HepG2 (cell line): ENCODE results near the gene C18orf63. TPM values are rescaled to one million over a fixed set of nuclear protein-coding genes. Genes with fewer than 3 reads are reported as not detected.

ENCODE experiments used
- ATAC-seq: fragments of 200-7000 bp; cut with Tn5 transposase; 3 replicates; pipeline ENCODE4 v1.9.1; 2020; ENCODE audit warnings: mild to moderate bottlenecking, moderate library complexity
- BruUV-seq: library from RNA; stranded (reverse); fragments of 400-500 nt; replicated peaks from 2 replicates; lab custom pipeline; 2021; lab: Mats Ljungman, UMichigan
- CTCF ChIA-PET: fragments of 300-600 bp; formaldehyde crosslinking; extraction: SDS; loops from one replicate; lab custom pipeline; 2021; ENCODE audit warnings: low total read pairs, inconsistent platforms, low intra/inter-chr PET ratio; lab: Yijun Ruan, JAX
- POLR2A ChIA-PET: fragments of 350-600 bp; sonication (Branson Sonifier 250); formaldehyde crosslinking; loops from one replicate; lab custom pipeline; 2020; ENCODE audit warnings: antibody characterized with exemption, inconsistent platforms; lab: Yijun Ruan, JAX
- DNase-seq: peaks from one replicate; pipeline ENCODE4 v3.0.0-alpha.2; 2015; ENCODE audit warnings: low spot score
- FAIRE-seq: peaks from 3 replicates; lab custom pipeline; 2011; peaks lifted over from hg19 to GRCh38; lab: Jason Lieb, UNC
- H2AFZ ChIP-seq: one replicate; pipeline ENCODE4 v1.6.1; 2011; ENCODE audit warnings: low read length, inconsistent platforms
- H3K27ac ChIP-seq: fragments of 300-600 bp; 3 replicates; pipeline ENCODE4 v1.8.0; 2011; ENCODE audit warnings: mixed run types, mild to moderate bottlenecking, mixed read lengths, low read length, inconsistent platforms; ENCODE audit not compliant: insufficient read depth; ENCODE audit errors: extremely low read length
- H3K27me3 ChIP-seq, 2 experiments: fragments of 200-600 bp in 1 of 2; 2 replicates in 1 of 2; 3 replicates in 1 of 2; pipeline versions ENCODE4 v1.6.0 to v1.8.0; 2011; ENCODE audit warnings: low read length in 2 of 2, mild to moderate bottlenecking in 2 of 2, moderate library complexity in 2 of 2, inconsistent platforms in 1 of 2; ENCODE audit not compliant: insufficient read depth in 2 of 2, control insufficient read depth in 1 of 2
- H3K36me3 ChIP-seq, 2 experiments: fragments of 200-600 bp in 1 of 2; replicated peaks in 1 of 2; 2 replicates in 1 of 2; 3 replicates in 1 of 2; pipeline versions ENCODE4 v1.5.1 to v1.8.0; 2011; ENCODE audit warnings: low read length in 2 of 2, inconsistent platforms in 1 of 2; ENCODE audit not compliant: insufficient read depth in 2 of 2, control insufficient read depth in 1 of 2
- H3K4me1 ChIP-seq: 2 replicates; pipeline ENCODE4 v1.5.1; 2012; ENCODE audit warnings: low read length, inconsistent platforms; ENCODE audit not compliant: insufficient read depth
- H3K4me2 ChIP-seq: 2 replicates; pipeline ENCODE4 v1.6.0; 2011; ENCODE audit warnings: low read depth, low read length, inconsistent platforms
- H3K4me3 ChIP-seq, 3 experiments: fragments of 200-600 bp in 1 of 3; sonication (generic), shearing (Covaris generic) in 1 of 3; replicated peaks in 1 of 3; 2 replicates each; pipeline ENCODE4 v1.5.1; 2011 to 2016; ENCODE audit warnings: low read length in 3 of 3, inconsistent platforms in 2 of 3, low read depth in 2 of 3, mild to moderate bottlenecking in 2 of 3, control low read depth in 1 of 3, mixed read lengths in 1 of 3; ENCODE audit not compliant: insufficient read depth in 1 of 3
- H3K79me2 ChIP-seq: one replicate; pipeline ENCODE4 v1.6.1; 2011; ENCODE audit warnings: low read length, inconsistent platforms; ENCODE audit not compliant: insufficient read depth
- H3K9ac ChIP-seq: 2 replicates; pipeline ENCODE4 v1.6.0; 2011; ENCODE audit warnings: mild to moderate bottlenecking, low read depth, low read length, inconsistent platforms; ENCODE audit not compliant: insufficient read depth
- H3K9me3 ChIP-seq: 2 replicates; pipeline ENCODE4 v1.5.1; 2012; ENCODE audit warnings: mild to moderate bottlenecking, low read length
- H4K20me1 ChIP-seq: 2 replicates; pipeline ENCODE4 v1.6.0; 2011; ENCODE audit warnings: inconsistent platforms, mild to moderate bottlenecking, low read length, moderate library complexity; ENCODE audit not compliant: insufficient read depth
- IRF2 ChIP-seq: IDR thresholded peaks from 2 replicates; pipeline ENCODE4 v1.6.1; 2018; ENCODE audit warnings: missing genetic modification reagents, missing compliant biosample characterization
- MIXL1 ChIP-seq: IDR thresholded peaks from 2 replicates; pipeline ENCODE4 v1.6.1; 2016
- NR2F1 ChIP-seq, 2 experiments: fragments of 450-650 bp in 1 of 2; formaldehyde crosslinking in 1 of 2; IDR thresholded peaks; 2 replicates each; pipeline versions ENCODE4 v1.5.0 to v1.6.1; 2016 to 2020; ENCODE audit warnings: mild to moderate bottlenecking in 1 of 2, missing compliant biosample characterization in 1 of 2, missing genetic modification reagents in 1 of 2, moderate library complexity in 1 of 2
- NRL ChIP-seq: sonication (generic); formaldehyde crosslinking; IDR thresholded peaks from 2 replicates; pipeline ENCODE4 v1.5.0; 2020; ENCODE audit warnings: missing genetic modification reagents, mild to moderate bottlenecking, moderate library complexity, borderline replicate concordance
- PHB2 ChIP-seq: fragments of 450-650 bp; IDR thresholded peaks from 2 replicates; pipeline ENCODE4 v1.6.1; 2018; ENCODE audit not compliant: partially characterized antibody
- RFXAP ChIP-seq: sonication (generic); formaldehyde crosslinking; IDR thresholded peaks from 2 replicates; pipeline ENCODE4 v1.4.0; 2020; ENCODE audit warnings: missing genetic modification reagents, borderline replicate concordance
- SMARCC2 ChIP-seq: fragments of 450-650 bp; IDR thresholded peaks from 2 replicates; pipeline ENCODE4 v1.6.1; 2017; ENCODE audit warnings: antibody characterized with exemption, mild to moderate bottlenecking
- SP140L ChIP-seq: sonication (generic); formaldehyde crosslinking; IDR thresholded peaks from 2 replicates; pipeline ENCODE4 v1.4.0; 2020; ENCODE audit warnings: missing genetic modification reagents, borderline replicate concordance
- TBX2 ChIP-seq: sonication (generic); formaldehyde crosslinking; IDR thresholded peaks from 2 replicates; pipeline ENCODE4 v1.5.0; 2020; ENCODE audit warnings: missing genetic modification reagents, mild to moderate bottlenecking, borderline replicate concordance
- ZNF33A ChIP-seq: sonication (generic); formaldehyde crosslinking; IDR thresholded peaks from 2 replicates; pipeline ENCODE4 v1.5.1; 2020; ENCODE audit warnings: missing genetic modification reagents, mild to moderate bottlenecking, moderate library complexity, borderline replicate concordance
- ZNF460 ChIP-seq: sonication (generic); formaldehyde crosslinking; IDR thresholded peaks from 2 replicates; pipeline ENCODE4 v1.5.1; 2020; ENCODE audit warnings: missing genetic modification reagents, mild to moderate bottlenecking, borderline replicate concordance
- ZNF841 ChIP-seq: sonication (generic); formaldehyde crosslinking; IDR thresholded peaks from 2 replicates; pipeline ENCODE4 v1.8.1; 2023; ENCODE audit warnings: missing genetic modification reagents, borderline replicate concordance
- ZNF879 ChIP-seq: sonication (generic); formaldehyde crosslinking; IDR thresholded peaks from 2 replicates; pipeline ENCODE4 v1.8.1; 2023; ENCODE audit warnings: missing genetic modification reagents
- WGBS: methylation state at CpG from one replicate; pipeline ENCODE4 v1.1.6; 2017; ENCODE audit warnings: low lambda C conversion rate; 5-methylcytosine and 5-hydroxymethylcytosine counted together
- in situ Hi-C: cut with HindIII; loops from 2 replicates; pipeline ENCODE4 v1.10.0; 2017; ENCODE audit warnings: low pct_unique_long_range_greater_than_20kb; ENCODE audit not compliant: extremely low pct_ligation_motif_present
- intact Hi-C: fragments of 100-400 bp; cut with micrococcal nuclease; formaldehyde crosslinking; loops from one replicate; pipeline ENCODE4 v1.10.0; 2022; ENCODE audit not compliant: unreplicated experiment
- polyA plus RNA-seq, 8 experiments: library from polyadenylated mRNA; depleted of rRNA in 3 of 8; stranded (reverse) in 7 of 8; unstranded in 1 of 8; fragments of >200 nt; fragmentation: Illumina TruSeq in 4 of 8; extraction: Trizol in 4 of 8; gene quantifications; 2 replicates each; pipeline versions ENCODE4 v1.2.1 to v1.2.3, GENCODE V29; 2011 to 2016; ENCODE audit warnings: low read depth in 4 of 8, missing spikeins in 1 of 8, mixed read lengths in 1 of 8; ENCODE audit not compliant: insufficient read depth in 1 of 8
- total RNA-seq, 5 experiments: library from RNA; depleted of rRNA; stranded (reverse); fragments of >200 nt; fragmentation: Illumina TruSeq; extraction: Trizol; gene quantifications; 2 replicates each; pipeline ENCODE4 v1.2.3, GENCODE V29; 2016; ENCODE audit warnings: low read depth in 1 of 5
- TF ChIP-seq, protein P1 (sequence below): sonication (generic); formaldehyde crosslinking; IDR thresholded peaks from 2 replicates; pipeline ENCODE4 v1.4.0; 2020; ENCODE audit warnings: missing genetic modification reagents, mild to moderate bottlenecking, borderline replicate concordance
- TF ChIP-seq, protein P2 (sequence below): IDR thresholded peaks from 2 replicates; pipeline ENCODE4 v1.6.1; 2018; ENCODE audit warnings: missing genetic modification reagents
- TF ChIP-seq, protein P3 (sequence below): conservative IDR thresholded peaks from 2 replicates; pipeline ENCODE4 v1.6.1; 2018; ENCODE audit warnings: missing genetic modification reagents
- TF ChIP-seq, protein P4 (sequence below): sonication (generic); formaldehyde crosslinking; IDR thresholded peaks from 2 replicates; pipeline ENCODE4 v1.8.1; 2023; ENCODE audit warnings: missing genetic modification reagents, inconsistent platforms, borderline replicate concordance

C18orf63 gene
- total and polyA plus RNA-seq, 2 of the 13 experiments (the other 11 are each of a cell fraction or from before 2014, with no cell fraction given): 0.01 TPM; not detected in 1

DNA sequence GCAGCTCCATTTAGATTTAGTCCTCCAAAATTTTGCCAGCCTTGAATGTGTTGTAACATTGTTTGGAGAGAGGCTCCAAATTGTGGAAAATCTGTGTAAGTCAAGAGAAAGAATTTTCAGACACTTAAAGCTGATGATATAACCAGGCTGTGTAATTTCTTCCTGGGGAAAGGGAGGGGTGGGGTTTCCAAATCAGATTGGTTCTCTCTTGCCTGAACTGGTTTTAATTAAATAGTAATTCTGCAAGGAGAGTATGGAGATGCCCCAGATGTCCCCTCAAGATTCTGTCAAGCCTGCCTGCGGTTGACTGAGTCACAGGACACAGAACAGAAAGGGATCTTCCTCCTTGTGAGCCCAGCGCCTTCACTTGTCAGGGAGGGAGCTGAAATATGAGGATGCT lies 54.5 kb downstream of the C18orf63 start:
- CTCF ChIA-PET: no interaction called here
- Histone ChIP-seq H2AFZ (no peak overlapping the region), H4K20me1 (no peaks in the 10 kb centered on the region), H3K9ac (no peak overlapping the region), H3K27me3 (peaks cover 3 to 10% of the 10 kb centered on the region in 2 experiments; a peak in 2 of 5 replicates), H3K9me3 (no peaks in the 10 kb centered on the region), H3K27ac (no peak overlapping the region), H3K4me3 (no peak overlapping the region), H3K4me2 (no peak overlapping the region), H3K79me2 (no peaks in the 10 kb centered on the region), H3K36me3 (no peaks in the 10 kb centered on the region), H3K4me1 (peaks cover 29% of the 10 kb centered on the region)
- no peak for TF ChIP-seq ZNF879 (CRISPR knock-in tag)
- TF ChIP-seq IRF2 (CRISPR knock-in tag): no peak
- no peak for TF ChIP-seq ZNF841 (CRISPR knock-in tag)
- TF ChIP-seq, protein P1, sequence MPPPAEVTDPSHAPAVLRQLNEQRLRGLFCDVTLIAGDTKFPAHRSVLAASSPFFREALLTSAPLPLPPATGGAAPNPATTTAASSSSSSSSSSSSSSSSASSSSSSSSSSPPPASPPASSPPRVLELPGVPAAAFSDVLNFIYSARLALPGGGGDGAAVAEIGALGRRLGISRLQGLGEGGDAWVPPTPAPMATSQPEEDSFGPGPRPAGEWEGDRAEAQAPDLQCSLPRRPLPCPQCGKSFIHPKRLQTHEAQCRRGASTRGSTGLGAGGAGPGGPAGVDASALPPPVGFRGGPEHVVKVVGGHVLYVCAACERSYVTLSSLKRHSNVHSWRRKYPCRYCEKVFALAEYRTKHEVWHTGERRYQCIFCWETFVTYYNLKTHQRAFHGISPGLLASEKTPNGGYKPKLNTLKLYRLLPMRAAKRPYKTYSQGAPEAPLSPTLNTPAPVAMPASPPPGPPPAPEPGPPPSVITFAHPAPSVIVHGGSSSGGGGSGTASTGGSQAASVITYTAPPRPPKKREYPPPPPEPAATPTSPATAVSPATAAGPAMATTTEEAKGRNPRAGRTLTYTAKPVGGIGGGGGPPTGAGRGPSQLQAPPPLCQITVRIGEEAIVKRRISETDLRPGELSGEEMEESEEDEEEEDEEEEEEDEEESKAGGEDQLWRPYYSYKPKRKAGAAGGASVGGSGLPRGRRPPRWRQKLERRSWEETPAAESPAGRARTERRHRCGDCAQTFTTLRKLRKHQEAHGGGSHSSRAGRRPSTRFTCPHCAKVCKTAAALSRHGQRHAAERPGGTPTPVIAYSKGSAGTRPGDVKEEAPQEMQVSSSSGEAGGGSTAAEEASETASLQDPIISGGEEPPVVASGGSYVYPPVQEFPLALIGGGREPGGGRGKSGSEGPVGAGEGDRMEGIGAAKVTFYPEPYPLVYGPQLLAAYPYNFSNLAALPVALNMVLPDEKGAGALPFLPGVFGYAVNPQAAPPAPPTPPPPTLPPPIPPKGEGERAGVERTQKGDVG (CRISPR knock-in tag): no peak
- no peak for TF ChIP-seq SP140L
- TF ChIP-seq NR2F1 (CRISPR knock-in tag; IDR thresholded peaks at IDR 0.05): no peak
- TF ChIP-seq ZNF460 (CRISPR knock-in tag): no peak
- TF ChIP-seq ZNF33A (CRISPR knock-in tag): no peak
- TF ChIP-seq SMARCC2: no peak
- TF ChIP-seq, protein P2, sequence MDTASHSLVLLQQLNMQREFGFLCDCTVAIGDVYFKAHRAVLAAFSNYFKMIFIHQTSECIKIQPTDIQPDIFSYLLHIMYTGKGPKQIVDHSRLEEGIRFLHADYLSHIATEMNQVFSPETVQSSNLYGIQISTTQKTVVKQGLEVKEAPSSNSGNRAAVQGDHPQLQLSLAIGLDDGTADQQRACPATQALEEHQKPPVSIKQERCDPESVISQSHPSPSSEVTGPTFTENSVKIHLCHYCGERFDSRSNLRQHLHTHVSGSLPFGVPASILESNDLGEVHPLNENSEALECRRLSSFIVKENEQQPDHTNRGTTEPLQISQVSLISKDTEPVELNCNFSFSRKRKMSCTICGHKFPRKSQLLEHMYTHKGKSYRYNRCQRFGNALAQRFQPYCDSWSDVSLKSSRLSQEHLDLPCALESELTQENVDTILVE (CRISPR knock-in tag): no peak
- TF ChIP-seq, protein P3, sequence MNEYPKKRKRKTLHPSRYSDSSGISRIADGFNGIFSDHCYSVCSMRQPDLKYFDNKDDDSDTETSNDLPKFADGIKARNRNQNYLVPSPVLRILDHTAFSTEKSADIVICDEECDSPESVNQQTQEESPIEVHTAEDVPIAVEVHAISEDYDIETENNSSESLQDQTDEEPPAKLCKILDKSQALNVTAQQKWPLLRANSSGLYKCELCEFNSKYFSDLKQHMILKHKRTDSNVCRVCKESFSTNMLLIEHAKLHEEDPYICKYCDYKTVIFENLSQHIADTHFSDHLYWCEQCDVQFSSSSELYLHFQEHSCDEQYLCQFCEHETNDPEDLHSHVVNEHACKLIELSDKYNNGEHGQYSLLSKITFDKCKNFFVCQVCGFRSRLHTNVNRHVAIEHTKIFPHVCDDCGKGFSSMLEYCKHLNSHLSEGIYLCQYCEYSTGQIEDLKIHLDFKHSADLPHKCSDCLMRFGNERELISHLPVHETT (CRISPR knock-in tag): no peak
- TF ChIP-seq, protein P4, sequence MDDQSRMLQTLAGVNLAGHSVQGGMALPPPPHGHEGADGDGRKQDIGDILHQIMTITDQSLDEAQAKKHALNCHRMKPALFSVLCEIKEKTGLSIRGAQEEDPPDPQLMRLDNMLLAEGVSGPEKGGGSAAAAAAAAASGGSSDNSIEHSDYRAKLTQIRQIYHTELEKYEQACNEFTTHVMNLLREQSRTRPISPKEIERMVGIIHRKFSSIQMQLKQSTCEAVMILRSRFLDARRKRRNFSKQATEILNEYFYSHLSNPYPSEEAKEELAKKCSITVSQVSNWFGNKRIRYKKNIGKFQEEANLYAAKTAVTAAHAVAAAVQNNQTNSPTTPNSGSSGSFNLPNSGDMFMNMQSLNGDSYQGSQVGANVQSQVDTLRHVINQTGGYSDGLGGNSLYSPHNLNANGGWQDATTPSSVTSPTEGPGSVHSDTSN (CRISPR knock-in tag): no peak
- TF ChIP-seq PHB2: no peak
- TF ChIP-seq NRL (CRISPR knock-in tag): no peak
- no peak for TF ChIP-seq RFXAP (CRISPR knock-in tag)
- TF ChIP-seq TBX2: no peak
- TF ChIP-seq MIXL1 (CRISPR knock-in tag): no peak
- DNase-seq (no peak), FAIRE-seq (no peak), ATAC-seq (no peak)
- BruUV-seq: no TSS peak
- in situ Hi-C loops (no loop called here), intact Hi-C loops (no loop called here)
- POLR2A ChIA-PET: no interaction called here
- WGBS: 93% methylated on average over 2 of the region's 2 CpGs
